UCSD-AML1 (cell line): ENCODE data around the gene CNDP2.
"Not testable (repeated sequence)": the region's sequence is repeated elsewhere in the genome, so short reads cannot be mapped to it uniquely, and the experiment has no call there.

Source experiments
- DNase-seq: peaks from one replicate; lab custom pipeline; 2025; ENCODE audit not compliant: unreplicated experiment; lab: John Stamatoyannopoulos, UW

The CNDP2 gene

GRCh38 chr18:74565164-74565563, 69.0 kb downstream of the CNDP2 start:
- DNase-seq: not testable (repeated sequence)

- not testable (repeated sequence) for DNase-seq
These were observed 69.8 kb downstream of the CNDP2 start for GRCh38 chr18:74565993-74566392.

GRCh38 chr18:74567822-74568221, 71.7 kb downstream of the CNDP2 start:
- no peak for DNase-seq

GRCh38 chr18:74569401-74569800, 73.2 kb downstream of the CNDP2 start:
- no peak for DNase-seq

- no peak for DNase-seq
These were observed 74.1 kb downstream of the CNDP2 start for GRCh38 chr18:74570266-74570665.

GRCh38 chr18:74571895-74572680, 75.9 kb downstream of the CNDP2 start:
- DNase-seq: no peak

GRCh38 chr18:74573053-74573452, 76.9 kb downstream of the CNDP2 start:
- no peak for DNase-seq
